ENCODE data around the gene DUSP28. TPM values are rescaled to one million over a fixed set of nuclear protein-coding genes. Genes with fewer than 3 reads are reported as not detected.
A peak's percentile ranks its signal among the peaks of the same experiment; 100 is the strongest.

The DUSP28 gene
- total RNA-seq, 1 donor from 2014 or later, result 1.5 TPM

DNA sequence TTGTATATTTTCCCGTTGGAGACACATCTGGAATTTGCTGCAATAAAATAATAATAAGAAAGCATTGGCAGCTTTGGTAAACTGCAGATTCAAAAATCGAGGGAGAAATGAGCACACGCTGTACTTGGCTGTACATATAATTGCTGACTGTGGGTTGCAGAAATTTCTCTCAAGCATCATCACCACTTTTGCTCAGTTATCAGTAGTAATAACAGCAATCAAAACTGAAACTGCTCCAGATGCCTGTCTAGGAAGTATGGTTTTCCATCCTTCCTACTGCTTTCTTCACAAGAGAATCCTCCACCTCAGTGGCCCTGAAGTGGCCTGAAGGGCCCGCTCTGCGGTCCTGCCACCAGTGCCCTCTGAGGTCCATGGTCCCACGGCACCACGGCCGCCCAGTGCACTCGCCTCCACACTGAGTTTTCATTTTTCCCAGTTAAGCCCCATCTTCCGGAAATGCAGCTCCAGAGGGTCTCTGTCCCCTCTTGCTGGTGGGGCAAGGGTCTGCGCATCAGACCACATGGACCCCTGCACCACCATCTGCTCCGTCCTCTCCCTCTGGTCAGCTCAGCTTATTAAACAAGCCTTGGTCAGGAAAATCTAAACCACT, 3.9 kb downstream of the DUSP28 start:
- Mint-ChIP-seq H3K9me3 (ENCODE audit: unreplicated experiment) (no peaks in the 10 kb centered on the region), H3K27ac (ENCODE audit: unreplicated experiment) (no peak overlapping the region), H3K4me3 (ENCODE audit: unreplicated experiment) (peak overlapping the region; percentile 56), H3K36me3 (ENCODE audit: low read depth, unreplicated experiment) (peaks cover 9% of the 10 kb centered on the region), H3K4me1 (ENCODE audit: unreplicated experiment) (peaks cover 19% of the 10 kb centered on the region), H3K27me3 (ENCODE audit: unreplicated experiment) (peaks cover 15% of the 10 kb centered on the region)
- no peak for DNase-seq (ENCODE audit: low spot score)
- TF ChIP-seq, protein P1, sequence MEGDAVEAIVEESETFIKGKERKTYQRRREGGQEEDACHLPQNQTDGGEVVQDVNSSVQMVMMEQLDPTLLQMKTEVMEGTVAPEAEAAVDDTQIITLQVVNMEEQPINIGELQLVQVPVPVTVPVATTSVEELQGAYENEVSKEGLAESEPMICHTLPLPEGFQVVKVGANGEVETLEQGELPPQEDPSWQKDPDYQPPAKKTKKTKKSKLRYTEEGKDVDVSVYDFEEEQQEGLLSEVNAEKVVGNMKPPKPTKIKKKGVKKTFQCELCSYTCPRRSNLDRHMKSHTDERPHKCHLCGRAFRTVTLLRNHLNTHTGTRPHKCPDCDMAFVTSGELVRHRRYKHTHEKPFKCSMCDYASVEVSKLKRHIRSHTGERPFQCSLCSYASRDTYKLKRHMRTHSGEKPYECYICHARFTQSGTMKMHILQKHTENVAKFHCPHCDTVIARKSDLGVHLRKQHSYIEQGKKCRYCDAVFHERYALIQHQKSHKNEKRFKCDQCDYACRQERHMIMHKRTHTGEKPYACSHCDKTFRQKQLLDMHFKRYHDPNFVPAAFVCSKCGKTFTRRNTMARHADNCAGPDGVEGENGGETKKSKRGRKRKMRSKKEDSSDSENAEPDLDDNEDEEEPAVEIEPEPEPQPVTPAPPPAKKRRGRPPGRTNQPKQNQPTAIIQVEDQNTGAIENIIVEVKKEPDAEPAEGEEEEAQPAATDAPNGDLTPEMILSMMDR (IDR thresholded peaks at IDR 0.05; ENCODE audit: unreplicated experiment), result no peak

DNA sequence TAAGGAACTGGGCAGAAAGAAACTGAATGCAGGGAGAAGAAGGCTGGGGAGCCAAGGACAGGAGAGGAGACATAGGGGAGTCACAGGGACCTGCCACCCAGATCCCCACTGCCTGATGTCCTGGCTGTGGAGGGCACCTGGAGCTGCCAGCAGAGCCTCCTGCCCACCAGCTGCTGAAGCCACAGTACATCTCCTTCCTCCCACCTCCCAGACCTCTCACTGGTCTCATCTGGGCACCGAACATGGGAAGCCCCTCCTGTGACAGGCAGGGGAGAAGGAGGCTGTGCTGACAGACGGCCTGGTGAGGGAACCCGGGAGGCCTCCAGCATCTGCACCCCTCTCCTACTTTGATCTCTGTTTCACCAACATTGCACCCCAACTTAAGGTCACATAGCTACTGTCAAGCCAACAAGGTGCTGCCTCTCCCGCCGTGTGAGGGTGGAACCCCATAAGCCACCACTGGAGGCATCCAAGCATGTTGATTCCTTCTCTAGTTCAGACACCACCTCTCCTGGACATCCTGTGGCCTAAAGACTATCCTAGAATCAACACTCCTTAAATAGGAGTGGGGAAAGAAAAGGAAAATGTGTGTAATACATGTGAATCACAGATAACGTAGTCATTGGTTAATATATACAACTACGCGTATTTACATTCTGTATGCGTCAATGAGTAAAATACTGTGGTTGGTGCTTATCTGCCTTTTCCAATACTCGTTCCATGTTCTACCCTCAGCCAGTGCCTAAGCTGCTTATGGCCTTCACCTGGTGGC, 4.6 kb downstream of the DUSP28 start:
- peak overlapping the region; percentile 56 for H3K4me3 Mint-ChIP-seq (ENCODE audit: unreplicated experiment)
- DNase-seq (ENCODE audit: low spot score), result no peak
- H3K9me3 Mint-ChIP-seq (ENCODE audit: unreplicated experiment), result no peaks in the 10 kb centered on the region
- H3K36me3 Mint-ChIP-seq (ENCODE audit: low read depth, unreplicated experiment), result peaks cover 9% of the 10 kb centered on the region
- peaks cover 15% of the 10 kb centered on the region for H3K4me1 Mint-ChIP-seq (ENCODE audit: unreplicated experiment)
- H3K27me3 Mint-ChIP-seq (ENCODE audit: unreplicated experiment), result peaks cover 16% of the 10 kb centered on the region
- TF ChIP-seq, protein P1 (IDR thresholded peaks at IDR 0.05; ENCODE audit: unreplicated experiment), result no peak
- H3K27ac Mint-ChIP-seq (ENCODE audit: unreplicated experiment), result peak overlapping the region; percentile 5

DNA sequence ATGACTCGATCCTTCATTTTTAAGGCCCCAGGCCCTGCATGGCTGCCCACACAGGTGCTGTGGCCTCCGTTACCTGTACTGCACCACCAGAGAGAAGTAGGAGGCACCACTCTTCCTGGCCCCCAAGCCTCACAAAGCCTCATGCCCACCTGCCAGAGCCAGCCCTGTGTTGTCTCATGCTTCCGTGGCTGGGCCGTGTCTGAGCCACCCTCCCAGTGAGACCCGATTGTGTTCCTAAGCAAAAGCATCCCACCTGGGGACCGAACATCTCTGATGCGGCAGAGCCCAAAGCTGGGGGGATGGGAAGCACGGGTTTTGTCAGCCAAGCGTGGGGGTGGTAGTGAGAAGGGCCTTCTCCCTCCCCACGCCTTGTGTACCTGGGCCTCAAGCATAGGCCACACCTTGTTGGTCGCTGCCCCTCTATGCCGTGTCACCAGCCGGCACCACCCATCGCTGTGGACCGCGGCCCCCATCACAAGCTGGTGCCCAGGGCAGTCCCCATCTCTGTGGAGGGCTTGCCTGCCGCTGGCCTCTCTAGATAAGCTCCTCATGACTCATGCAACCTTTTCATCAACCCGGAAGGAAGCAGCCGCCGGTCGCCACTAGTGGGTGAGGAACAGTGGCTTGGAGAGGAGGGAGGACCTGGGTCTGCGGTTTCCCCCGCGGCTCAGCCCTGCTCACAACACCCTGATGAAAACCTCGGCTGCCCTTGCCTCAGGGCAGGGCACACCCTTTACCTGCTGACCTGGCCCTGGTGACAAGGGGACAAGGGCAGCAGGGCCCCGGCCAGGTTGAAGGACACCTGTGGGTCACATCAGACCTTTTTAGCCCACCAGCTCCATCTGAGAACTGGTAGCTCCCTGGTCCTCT, 5.4 kb downstream of the DUSP28 start:
- Mint-ChIP-seq H3K4me3 (ENCODE audit: unreplicated experiment) (no peak overlapping the region), H3K9me3 (ENCODE audit: unreplicated experiment) (no peaks in the 10 kb centered on the region), H3K27ac (ENCODE audit: unreplicated experiment) (peak overlapping the region; percentile 5), H3K4me1 (ENCODE audit: unreplicated experiment) (peaks cover 12% of the 10 kb centered on the region), H3K27me3 (ENCODE audit: unreplicated experiment) (peaks cover 14% of the 10 kb centered on the region), H3K36me3 (ENCODE audit: low read depth, unreplicated experiment) (peaks cover 6% of the 10 kb centered on the region)
- TF ChIP-seq, protein P1 (IDR thresholded peaks at IDR 0.05; ENCODE audit: unreplicated experiment), result no peak
- DNase-seq (ENCODE audit: low spot score), result peak; percentile 8

DNA sequence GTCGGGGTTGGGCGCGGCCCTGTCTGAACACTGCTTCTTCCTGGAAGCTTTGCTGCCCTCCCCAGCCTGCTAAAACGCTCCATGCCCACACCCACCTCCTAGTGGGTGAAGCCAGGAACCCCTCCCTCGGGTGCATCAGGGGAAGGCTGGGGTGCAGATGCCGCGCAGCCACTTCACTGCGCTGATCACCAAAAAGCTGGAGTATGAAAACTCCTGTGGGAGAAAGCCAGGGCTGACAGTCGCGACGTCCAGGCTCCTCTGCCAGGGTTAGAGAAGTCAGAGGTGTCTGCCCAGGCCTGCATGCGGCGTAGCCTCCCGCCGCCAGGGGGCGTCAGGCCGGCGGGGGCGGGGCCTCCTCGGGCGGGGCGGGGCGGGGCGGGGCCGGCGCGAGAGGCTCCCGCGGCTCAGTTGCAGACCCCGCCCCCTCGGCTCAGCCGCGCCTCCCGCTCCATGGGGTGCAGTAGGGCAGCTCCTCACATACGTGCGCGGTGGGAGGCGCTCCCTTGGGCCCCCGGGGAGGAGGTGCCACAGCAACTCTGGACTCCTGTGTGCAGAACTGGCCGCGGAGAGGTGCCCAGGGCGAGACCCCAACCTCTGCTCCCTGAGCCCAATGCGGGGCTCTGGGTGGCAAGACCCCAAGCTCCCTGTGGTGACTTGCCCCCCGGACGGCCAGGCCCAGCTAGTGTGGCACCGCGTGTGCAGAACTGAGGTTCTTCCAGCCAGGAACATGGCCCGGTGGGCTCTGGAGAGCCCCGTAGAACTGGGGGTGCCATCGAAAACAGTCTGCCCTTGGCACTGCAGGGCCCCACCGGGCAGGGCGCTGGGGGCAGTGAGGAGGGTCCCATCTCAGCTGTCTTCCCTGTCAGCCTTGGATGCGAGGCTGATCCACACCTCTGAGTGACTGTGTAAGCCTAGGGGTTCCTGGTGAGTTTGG, 6.3 kb downstream of the DUSP28 start:
- TF ChIP-seq, protein P1 (IDR thresholded peaks at IDR 0.05; ENCODE audit: unreplicated experiment), result peak; percentile 97
- peak; percentile 84 for DNase-seq (ENCODE audit: low spot score)
- Mint-ChIP-seq H3K27me3 (ENCODE audit: unreplicated experiment) (peaks cover 17% of the 10 kb centered on the region), H3K27ac (ENCODE audit: unreplicated experiment) (no peak overlapping the region), H3K4me3 (ENCODE audit: unreplicated experiment) (no peak overlapping the region), H3K36me3 (ENCODE audit: low read depth, unreplicated experiment) (peaks cover 3% of the 10 kb centered on the region), H3K4me1 (ENCODE audit: unreplicated experiment) (peaks cover 13% of the 10 kb centered on the region), H3K9me3 (ENCODE audit: unreplicated experiment) (no peaks in the 10 kb centered on the region)
